Measurements from ENCODE around the gene UBAP2.

Gene UBAP2

GRCh38 chr9:33952066-33952465 lies 96.6 kb downstream of the UBAP2 start:
- Histone ChIP-seq H3K4me1 (ENCODE audit: insufficient read depth, low read length, severe bottlenecking) (no peaks in the 10 kb centered on the region), H3F3A (ENCODE audit: insufficient read depth, low read length) (no peaks in the 10 kb centered on the region), H3K9ac (ENCODE audit: low read length) (no peak overlapping the region), H3K27ac (ENCODE audit: low read depth, low read length, poor library complexity, severe bottlenecking) (no peak overlapping the region), H3K79me2 (ENCODE audit: insufficient read depth, low read length) (no peaks in the 10 kb centered on the region), H3K9me2 (ENCODE audit: low read depth, low read length) (no peaks in the 10 kb centered on the region), H3K4me2 (ENCODE audit: low read length) (no peak overlapping the region), H2AFZ (ENCODE audit: low read length) (no peak overlapping the region), H3K27me3 (ENCODE audit: insufficient read depth, low read length) (no peaks in the 10 kb centered on the region), H3K9me3 (ENCODE audit: low read length) (no peaks in the 10 kb centered on the region), H4K20me1 (ENCODE audit: insufficient read depth, low read length) (no peaks in the 10 kb centered on the region), H3K4me3 (ENCODE audit: low read depth, low read length, poor library complexity, severe bottlenecking) (no peak overlapping the region), H3K36me3 (ENCODE audit: insufficient read depth, low read length) (peaks cover 84% of the 10 kb centered on the region)
- TF ChIP-seq CTCF (IDR thresholded peaks at IDR 0.05; ENCODE audit: low read length) = no peak
- no peak for TF ChIP-seq EZH2 (IDR thresholded peaks at IDR 0.05; ENCODE audit: borderline replicate concordance, low read length)

GRCh38 chr9:33950371-33950770 lies 98.3 kb downstream of the UBAP2 start:
- H3K27ac ChIP-seq (ENCODE audit: low read depth, low read length, poor library complexity, severe bottlenecking) = no peak overlapping the region
- H3K9ac ChIP-seq (ENCODE audit: low read length) = no peak overlapping the region
- H3K36me3 ChIP-seq (ENCODE audit: insufficient read depth, low read length) = peaks cover 86% of the 10 kb centered on the region
- no peaks in the 10 kb centered on the region for H3K9me3 ChIP-seq (ENCODE audit: low read length)
- H2AFZ ChIP-seq (ENCODE audit: low read length) = no peak overlapping the region
- no peaks in the 10 kb centered on the region for H4K20me1 ChIP-seq (ENCODE audit: insufficient read depth, low read length)
- H3F3A ChIP-seq (ENCODE audit: insufficient read depth, low read length) = no peaks in the 10 kb centered on the region
- no peak overlapping the region for H3K4me3 ChIP-seq (ENCODE audit: low read depth, low read length, poor library complexity, severe bottlenecking)
- H3K79me2 ChIP-seq (ENCODE audit: insufficient read depth, low read length) = no peaks in the 10 kb centered on the region
- H3K4me2 ChIP-seq (ENCODE audit: low read length) = no peak overlapping the region
- no peaks in the 10 kb centered on the region for H3K4me1 ChIP-seq (ENCODE audit: insufficient read depth, low read length, severe bottlenecking)
- H3K27me3 ChIP-seq (ENCODE audit: insufficient read depth, low read length) = no peaks in the 10 kb centered on the region
- no peaks in the 10 kb centered on the region for H3K9me2 ChIP-seq (ENCODE audit: low read depth, low read length)
- TF ChIP-seq CTCF (IDR thresholded peaks at IDR 0.05; ENCODE audit: low read length) = no peak
- TF ChIP-seq EZH2 (IDR thresholded peaks at IDR 0.05; ENCODE audit: borderline replicate concordance, low read length) = no peak

- H3K9me2 ChIP-seq (ENCODE audit: low read depth, low read length) = no peaks in the 10 kb centered on the region
- no peaks in the 10 kb centered on the region for H3K9me3 ChIP-seq (ENCODE audit: low read length)
- H3K4me2 ChIP-seq (ENCODE audit: low read length) = no peak overlapping the region
- no peak overlapping the region for H2AFZ ChIP-seq (ENCODE audit: low read length)
- no peaks in the 10 kb centered on the region for H3K27me3 ChIP-seq (ENCODE audit: insufficient read depth, low read length)
- no peaks in the 10 kb centered on the region for H3K4me1 ChIP-seq (ENCODE audit: insufficient read depth, low read length, severe bottlenecking)
- TF ChIP-seq CTCF (IDR thresholded peaks at IDR 0.05; ENCODE audit: low read length) (no peak), EZH2 (IDR thresholded peaks at IDR 0.05; ENCODE audit: borderline replicate concordance, low read length) (no peak)
- no peak overlapping the region for H3K4me3 ChIP-seq (ENCODE audit: low read depth, low read length, poor library complexity, severe bottlenecking)
- H3K27ac ChIP-seq (ENCODE audit: low read depth, low read length, poor library complexity, severe bottlenecking) = no peak overlapping the region
- no peaks in the 10 kb centered on the region for H3K79me2 ChIP-seq (ENCODE audit: insufficient read depth, low read length)
- no peak overlapping the region for H3K9ac ChIP-seq (ENCODE audit: low read length)
- peaks cover 89% of the 10 kb centered on the region for H3K36me3 ChIP-seq (ENCODE audit: insufficient read depth, low read length)
- no peaks in the 10 kb centered on the region for H3F3A ChIP-seq (ENCODE audit: insufficient read depth, low read length)
- no peaks in the 10 kb centered on the region for H4K20me1 ChIP-seq (ENCODE audit: insufficient read depth, low read length)
Observed at GRCh38 chr9:33946779-33947535, 101.7 kb downstream of the UBAP2 start.

Measured in OCI-LY1 (cell line).